HEK293 (cell line): ENCODE measurements around the gene VSIR.

Source experiments
- AEBP2 ChIP-seq: fragments of 450-650 bp; formaldehyde crosslinking; IDR thresholded peaks from 2 replicates; pipeline ENCODE4 v1.5.1; 2016; ENCODE audit warnings: missing biosample characterization, missing genetic modification characterization, borderline replicate concordance
- FEZF1 ChIP-seq: fragments of 450-650 bp; formaldehyde crosslinking; IDR thresholded peaks from 2 replicates; pipeline ENCODE4 v1.5.1; 2016; ENCODE audit warnings: missing biosample characterization, missing genetic modification characterization
- HOXD13 ChIP-seq: sonication (generic); formaldehyde crosslinking; IDR thresholded peaks from 2 replicates; pipeline ENCODE4 v1.8.0; 2022; ENCODE audit warnings: missing genetic modification reagents, borderline replicate concordance
- MZF1 ChIP-seq: fragments of 450-650 bp; formaldehyde crosslinking; IDR thresholded peaks from 2 replicates; pipeline ENCODE4 v1.5.1; 2017; ENCODE audit warnings: missing biosample characterization, missing genetic modification characterization, borderline replicate concordance
- OVOL3 ChIP-seq: fragments of 450-650 bp; formaldehyde crosslinking; IDR thresholded peaks from 2 replicates; pipeline ENCODE4 v1.5.1; 2016; ENCODE audit warnings: missing biosample characterization, missing genetic modification characterization
- PATZ1 ChIP-seq: fragments of 450-650 bp; formaldehyde crosslinking; IDR thresholded peaks from 2 replicates; pipeline ENCODE4 v1.5.1; 2016; ENCODE audit warnings: missing biosample characterization, missing genetic modification characterization
- PRDM1 ChIP-seq: fragments of 450-650 bp; formaldehyde crosslinking; IDR thresholded peaks from 2 replicates; pipeline ENCODE4; 2016; ENCODE audit warnings: missing biosample characterization, missing genetic modification characterization
- SP3 ChIP-seq: fragments of 450-650 bp; formaldehyde crosslinking; IDR thresholded peaks from 2 replicates; pipeline ENCODE4 v1.5.1; 2016; ENCODE audit warnings: missing biosample characterization, missing genetic modification characterization
- SP7 ChIP-seq: fragments of 450-650 bp; formaldehyde crosslinking; IDR thresholded peaks from 2 replicates; pipeline ENCODE4 v1.5.1; 2016; ENCODE audit warnings: missing biosample characterization, missing genetic modification characterization
- ZBTB10 ChIP-seq: fragments of 450-650 bp; formaldehyde crosslinking; IDR thresholded peaks from 2 replicates; pipeline ENCODE4 v1.5.1; 2016; ENCODE audit warnings: missing biosample characterization, missing genetic modification characterization
- ZBTB17 ChIP-seq: fragments of 450-650 bp; formaldehyde crosslinking; IDR thresholded peaks from 2 replicates; pipeline ENCODE4 v1.5.1; 2016; ENCODE audit warnings: missing biosample characterization, missing genetic modification characterization
- ZBTB20 ChIP-seq: fragments of 450-650 bp; formaldehyde crosslinking; IDR thresholded peaks from 2 replicates; pipeline ENCODE4 v1.5.1; 2016; ENCODE audit warnings: missing biosample characterization, missing genetic modification characterization
- ZBTB7A ChIP-seq: fragments of 450-650 bp; formaldehyde crosslinking; IDR thresholded peaks from 2 replicates; pipeline ENCODE4 v1.5.1; 2016; ENCODE audit warnings: low read depth, missing biosample characterization, missing genetic modification characterization
- ZFP41 ChIP-seq: fragments of 450-650 bp; formaldehyde crosslinking; IDR thresholded peaks from 2 replicates; pipeline ENCODE4 v1.5.1; 2016; ENCODE audit warnings: missing biosample characterization, missing genetic modification characterization, borderline replicate concordance
- ZIC2 ChIP-seq: fragments of 450-650 bp; formaldehyde crosslinking; IDR thresholded peaks from 2 replicates; pipeline ENCODE4 v1.5.1; 2016; ENCODE audit warnings: missing biosample characterization, missing genetic modification characterization
- ZNF114 ChIP-seq: fragments of 450-650 bp; formaldehyde crosslinking; IDR thresholded peaks from 2 replicates; pipeline ENCODE4 v1.5.0; 2017; ENCODE audit warnings: missing biosample characterization, missing genetic modification characterization
- ZNF133 ChIP-seq: fragments of 450-650 bp; formaldehyde crosslinking; IDR thresholded peaks from 2 replicates; pipeline ENCODE4 v1.5.1; 2016; ENCODE audit warnings: missing biosample characterization, missing genetic modification characterization
- ZNF302 ChIP-seq: fragments of 450-650 bp; formaldehyde crosslinking; IDR thresholded peaks from 2 replicates; pipeline ENCODE4 v1.5.1; 2016; ENCODE audit warnings: missing biosample characterization, missing genetic modification characterization, low read depth
- ZNF324 ChIP-seq: fragments of 450-650 bp; formaldehyde crosslinking; IDR thresholded peaks from 2 replicates; pipeline ENCODE4 v1.5.1; 2016; ENCODE audit warnings: missing biosample characterization, missing genetic modification characterization
- ZNF341 ChIP-seq: fragments of 450-650 bp; formaldehyde crosslinking; IDR thresholded peaks from 2 replicates; pipeline ENCODE4; 2016; ENCODE audit warnings: low read depth, missing biosample characterization, missing genetic modification characterization
- ZNF350 ChIP-seq: fragments of 450-650 bp; formaldehyde crosslinking; IDR thresholded peaks from 2 replicates; pipeline ENCODE4 v1.5.0; 2017; ENCODE audit warnings: missing biosample characterization, mild to moderate bottlenecking, missing genetic modification characterization
- ZNF366 ChIP-seq: fragments of 450-650 bp; formaldehyde crosslinking; conservative IDR thresholded peaks from 2 replicates; pipeline ENCODE4 v1.5.1; 2016; ENCODE audit warnings: missing biosample characterization, missing genetic modification characterization
- ZNF37A ChIP-seq: fragments of 450-650 bp; IDR thresholded peaks from 2 replicates; pipeline ENCODE4 v1.5.1; 2018; ENCODE audit warnings: missing biosample characterization, missing genetic modification characterization
- ZNF394 ChIP-seq: fragments of 450-650 bp; formaldehyde crosslinking; IDR thresholded peaks from 2 replicates; pipeline ENCODE4 v1.5.1; 2016; ENCODE audit warnings: missing biosample characterization, missing genetic modification characterization, mild to moderate bottlenecking, moderate library complexity, borderline replicate concordance
- ZNF473 ChIP-seq: fragments of 450-650 bp; formaldehyde crosslinking; IDR thresholded peaks from 2 replicates; pipeline ENCODE4 v1.5.1; 2017; ENCODE audit warnings: missing biosample characterization, missing genetic modification characterization
- ZNF664 ChIP-seq: fragments of 450-650 bp; formaldehyde crosslinking; IDR thresholded peaks from 2 replicates; pipeline ENCODE4 v1.5.1; 2016; ENCODE audit warnings: missing biosample characterization, missing genetic modification characterization
- ZNF704 ChIP-seq: fragments of 450-650 bp; formaldehyde crosslinking; IDR thresholded peaks from 2 replicates; pipeline ENCODE4 v1.5.1; 2016; ENCODE audit warnings: missing biosample characterization, missing genetic modification characterization
- ZNF707 ChIP-seq: fragments of 450-650 bp; formaldehyde crosslinking; IDR thresholded peaks from 2 replicates; pipeline ENCODE4 v1.5.1; 2016; ENCODE audit warnings: missing biosample characterization, missing genetic modification characterization
- ZNF747 ChIP-seq: fragments of 450-650 bp; formaldehyde crosslinking; IDR thresholded peaks from 2 replicates; pipeline ENCODE4 v1.5.1; 2016; ENCODE audit warnings: missing biosample characterization, missing genetic modification characterization
- ZNF776 ChIP-seq: fragments of 450-650 bp; formaldehyde crosslinking; IDR thresholded peaks from 2 replicates; pipeline ENCODE4 v1.5.0; 2017; ENCODE audit warnings: missing biosample characterization, missing genetic modification characterization, borderline replicate concordance
- ZSCAN18 ChIP-seq: fragments of 450-650 bp; formaldehyde crosslinking; IDR thresholded peaks from 2 replicates; pipeline ENCODE4 v1.5.1; 2016; ENCODE audit warnings: missing biosample characterization, missing genetic modification characterization

Gene VSIR

GRCh38 chr10:71736570-71736952, 36.8 kb downstream of the VSIR start (continued):
- no peak for TF ChIP-seq ZBTB10 (tag by site-specific recombination)
- no peak for TF ChIP-seq ZSCAN18 (tag by site-specific recombination)
- TF ChIP-seq ZNF302 (tag by site-specific recombination), result no peak
- TF ChIP-seq FEZF1 (tag by site-specific recombination), result no peak
- TF ChIP-seq ZNF341 (tag by site-specific recombination), result peak; percentile 75
- TF ChIP-seq ZNF747 (tag by site-specific recombination), result no peak
- TF ChIP-seq ZNF704 (tag by site-specific recombination), result no peak
- no peak for TF ChIP-seq ZNF324
- TF ChIP-seq SP3 (tag by site-specific recombination), result no peak
- TF ChIP-seq ZNF707, result no peak
- no peak for TF ChIP-seq ZNF664 (tag by site-specific recombination)
- no peak for TF ChIP-seq ZNF394
- TF ChIP-seq ZBTB20 (tag by site-specific recombination), result 0 out of 2 replicates have a peak, but pooled peaks have one; percentile 24
- TF ChIP-seq ZNF350 (tag by site-specific recombination), result no peak
- TF ChIP-seq AEBP2, result no peak
- TF ChIP-seq MZF1 (tag by site-specific recombination), result no peak
- TF ChIP-seq PRDM1 (tag by site-specific recombination), result no peak
- peak; percentile 84 for TF ChIP-seq PATZ1 (tag by site-specific recombination)
- TF ChIP-seq ZBTB17 (tag by site-specific recombination), result peak; percentile 52; the same call in 1 of the 2 replicates
- TF ChIP-seq ZBTB7A (tag by site-specific recombination), result no peak
- no peak for TF ChIP-seq HOXD13
- no peak for TF ChIP-seq ZNF473
- peak; percentile 99 for TF ChIP-seq SP7 (tag by site-specific recombination)
- no peak for TF ChIP-seq ZFP41 (tag by site-specific recombination)
- TF ChIP-seq ZIC2 (tag by site-specific recombination), result peak; percentile 95
- TF ChIP-seq ZNF133 (tag by site-specific recombination), result no peak
- no peak for TF ChIP-seq ZNF37A (tag by site-specific recombination)
- no peak for TF ChIP-seq OVOL3
- TF ChIP-seq ZNF114 (tag by site-specific recombination), result no peak
- peak; percentile 42; the same call in 1 of the 2 replicates for TF ChIP-seq ZNF366 (tag by site-specific recombination)
- no peak for TF ChIP-seq ZNF776
